Measurements from ENCODE around the gene DLX3.

- TF ChIP-seq YY1 (IDR thresholded peaks at IDR 0.05), result no peak
- no peak for TF ChIP-seq CTCF (IDR thresholded peaks at IDR 0.05; ENCODE audit: low read depth, low read length, missing input control)
- no peak for TF ChIP-seq REST (IDR thresholded peaks at IDR 0.05)
- TF ChIP-seq EGR1 (IDR thresholded peaks at IDR 0.05; ENCODE audit: low read depth in 2 of 2), result no peak
- TF ChIP-seq RAD21 (IDR thresholded peaks at IDR 0.05), result no peak
These were observed 26.0 kb upstream of the DLX3 start for GRCh38 chr17:50020841-50021599.
